GM18519 (cell line): ENCODE results near the gene LRRC3C.
"Not testable (repeated sequence)": the region's sequence is repeated elsewhere in the genome, so short reads cannot be mapped to it uniquely, and the experiment has no call there.

Experiments used
- ATAC-seq: cut with Tn5 transposase; IDR thresholded peaks from one replicate; pipeline ENCODE4 v1.9.1; 2021; ENCODE audit warnings: mild to moderate bottlenecking, moderate library complexity; ENCODE audit not compliant: unreplicated experiment, low FRiP score

LRRC3C gene

GRCh38 chr17:39946551-39947330, 19.2 kb downstream of the LRRC3C start:
- ATAC-seq: no peak

- not testable (repeated sequence) for ATAC-seq
These were observed 20.9 kb downstream of the LRRC3C start for GRCh38 chr17:39948489-39948828.

GRCh38 chr17:39949028-39949427, 21.5 kb downstream of the LRRC3C start:
- ATAC-seq: no peak

GRCh38 chr17:39950871-39951348, 23.4 kb downstream of the LRRC3C start:
- ATAC-seq: no peak

GRCh38 chr17:39951924-39952679, 24.6 kb downstream of the LRRC3C start:
- no peak for ATAC-seq

- ATAC-seq: peak; percentile 49
These were observed 25.3 kb downstream of the LRRC3C start for GRCh38 chr17:39952680-39953470.

GRCh38 chr17:39953471-39953888, 25.9 kb downstream of the LRRC3C start:
- ATAC-seq: no peak

- ATAC-seq: no peak
These were observed 27.3 kb downstream of the LRRC3C start for GRCh38 chr17:39954876-39955275.

- no peak for ATAC-seq
These were observed 28.2 kb downstream of the LRRC3C start for GRCh38 chr17:39955726-39956225.

- no peak for ATAC-seq
These were observed 33.1 kb downstream of the LRRC3C start for GRCh38 chr17:39960524-39961041.

- ATAC-seq: no peak
These were observed 35.2 kb downstream of the LRRC3C start, which contains the start of gene GSDMA for GRCh38 chr17:39962642-39963220. Gene GSDMA (plus strand): TSS chr17:39963004. CDS start chr17:39965688, 2,684 bp downstream.

- ATAC-seq: no peak
These were observed 36.3 kb downstream of the LRRC3C start for GRCh38 chr17:39963829-39964228.

GRCh38 chr17:39965017-39965699, 37.6 kb downstream of the LRRC3C start:
- no peak for ATAC-seq

GRCh38 chr17:39966771-39967170, 39.2 kb downstream of the LRRC3C start:
- no peak for ATAC-seq

- ATAC-seq: no peak
These were observed 41.2 kb downstream of the LRRC3C start for GRCh38 chr17:39968761-39969160.

GRCh38 chr17:39969375-39969774, 41.8 kb downstream of the LRRC3C start:
- ATAC-seq: no peak

GRCh38 chr17:39970157-39970692, 42.7 kb downstream of the LRRC3C start:
- ATAC-seq: no peak

GRCh38 chr17:39971076-39971603, 43.6 kb downstream of the LRRC3C start:
- ATAC-seq: no peak

- ATAC-seq: no peak
These were observed 44.7 kb downstream of the LRRC3C start for GRCh38 chr17:39972271-39972670.
